Stomach (tissue), 4 donors: ENCODE data around the gene DDX55.

Experiments used
- EP300 ChIP-seq: sonication (generic); formaldehyde crosslinking; IDR thresholded peaks from one replicate; pipeline ENCODE4 v1.6.1; 2017; ENCODE audit warnings: antibody characterized with exemption
- POLR2A ChIP-seq, 4 donors: fragments of 450-650 bp; IDR thresholded peaks; one replicate each; pipeline ENCODE4 v1.6.1; 2016; ENCODE audit warnings: antibody characterized with exemption in 4 of 4, control low read depth in 2 of 4, mild to moderate bottlenecking in 1 of 4, moderate library complexity in 1 of 4
- TF ChIP-seq, protein P1 (sequence below), 7 experiments: fragments of 450-650 bp in 4 of 7; fragments of 200-600 bp in 3 of 7; sonication (generic) in 3 of 7; IDR thresholded peaks; one replicate each; pipeline ENCODE4 v1.5.1; 2016 to 2019; ENCODE audit warnings: antibody characterized with exemption in 7 of 7, control low read depth in 2 of 7, mild to moderate bottlenecking in 1 of 7

DNA sequence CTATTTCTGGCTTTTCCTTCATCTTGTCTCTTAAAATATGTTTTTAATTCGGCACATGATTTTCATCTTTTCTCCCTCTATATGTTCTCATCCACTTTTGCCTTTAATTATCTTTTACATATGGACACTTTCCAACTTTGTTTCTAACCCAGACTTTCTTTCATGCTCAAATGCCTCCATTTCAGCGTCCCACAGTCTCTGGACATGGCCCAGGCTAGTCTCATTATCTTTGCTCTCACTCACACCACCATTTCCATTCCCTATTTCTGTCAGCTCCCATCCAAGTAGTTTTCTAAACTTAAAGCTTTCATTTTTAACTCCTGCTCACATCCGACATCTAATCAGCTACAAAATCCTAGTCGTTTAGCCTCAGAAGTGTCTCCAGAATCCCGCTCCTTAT is 46.5 kb downstream of the DDX55 start:
- TF ChIP-seq, protein P1, sequence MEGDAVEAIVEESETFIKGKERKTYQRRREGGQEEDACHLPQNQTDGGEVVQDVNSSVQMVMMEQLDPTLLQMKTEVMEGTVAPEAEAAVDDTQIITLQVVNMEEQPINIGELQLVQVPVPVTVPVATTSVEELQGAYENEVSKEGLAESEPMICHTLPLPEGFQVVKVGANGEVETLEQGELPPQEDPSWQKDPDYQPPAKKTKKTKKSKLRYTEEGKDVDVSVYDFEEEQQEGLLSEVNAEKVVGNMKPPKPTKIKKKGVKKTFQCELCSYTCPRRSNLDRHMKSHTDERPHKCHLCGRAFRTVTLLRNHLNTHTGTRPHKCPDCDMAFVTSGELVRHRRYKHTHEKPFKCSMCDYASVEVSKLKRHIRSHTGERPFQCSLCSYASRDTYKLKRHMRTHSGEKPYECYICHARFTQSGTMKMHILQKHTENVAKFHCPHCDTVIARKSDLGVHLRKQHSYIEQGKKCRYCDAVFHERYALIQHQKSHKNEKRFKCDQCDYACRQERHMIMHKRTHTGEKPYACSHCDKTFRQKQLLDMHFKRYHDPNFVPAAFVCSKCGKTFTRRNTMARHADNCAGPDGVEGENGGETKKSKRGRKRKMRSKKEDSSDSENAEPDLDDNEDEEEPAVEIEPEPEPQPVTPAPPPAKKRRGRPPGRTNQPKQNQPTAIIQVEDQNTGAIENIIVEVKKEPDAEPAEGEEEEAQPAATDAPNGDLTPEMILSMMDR (IDR thresholded peaks at IDR 0.05) = no peak
- no peak for TF ChIP-seq POLR2A (IDR thresholded peaks at IDR 0.05)
- no peak for TF ChIP-seq EP300
